ENCODE data around the gene SLC22A17.

Gene SLC22A17

GRCh38 chr14:23354990-23355389 lies 2.3 kb upstream of the SLC22A17 start:
- Histone ChIP-seq H3K79me2 (ENCODE audit: control insufficient read depth, low read length) (no peaks in the 10 kb centered on the region), H3K9me2 (replicated peaks; ENCODE audit: control insufficient read depth, low read length) (no peaks in the 10 kb centered on the region), H3K27me3 (ENCODE audit: control insufficient read depth, low read length) (no peaks in the 10 kb centered on the region), H3F3A (ENCODE audit: control insufficient read depth, insufficient read depth) (no peaks in the 10 kb centered on the region), H3K27ac (ENCODE audit: low read depth, low read length) (no peak overlapping the region), H3K9me3 (ENCODE audit: control insufficient read depth, insufficient read depth, low read length) (no peaks in the 10 kb centered on the region), H3K4me3 (ENCODE audit: low read length) (no peak overlapping the region), H3K4me1 (ENCODE audit: control insufficient read depth, low read length) (no peaks in the 10 kb centered on the region), H3K4me2 (ENCODE audit: low read length) (no peak overlapping the region), H4K20me1 (ENCODE audit: control insufficient read depth, insufficient read depth, low read depth, low read length) (no peaks in the 10 kb centered on the region), H3K36me3 (ENCODE audit: control insufficient read depth, low read length) (no peaks in the 10 kb centered on the region)
- TF ChIP-seq CTCF (IDR thresholded peaks at IDR 0.05; ENCODE audit: low read depth, low read length, poor library complexity, severe bottlenecking) (no peak), EZH2phosphoT487 (IDR thresholded peaks at IDR 0.05; ENCODE audit: borderline replicate concordance, low read length) (no peak)

- H3K27ac ChIP-seq (ENCODE audit: low read depth, low read length): no peak overlapping the region
- H4K20me1 ChIP-seq (ENCODE audit: control insufficient read depth, insufficient read depth, low read depth, low read length): no peaks in the 10 kb centered on the region
- no peaks in the 10 kb centered on the region for H3K9me3 ChIP-seq (ENCODE audit: control insufficient read depth, insufficient read depth, low read length)
- no peaks in the 10 kb centered on the region for H3K27me3 ChIP-seq (ENCODE audit: control insufficient read depth, low read length)
- H3K9me2 ChIP-seq (replicated peaks; ENCODE audit: control insufficient read depth, low read length): no peaks in the 10 kb centered on the region
- H3K79me2 ChIP-seq (ENCODE audit: control insufficient read depth, low read length): no peaks in the 10 kb centered on the region
- H3F3A ChIP-seq (ENCODE audit: control insufficient read depth, insufficient read depth): no peaks in the 10 kb centered on the region
- no peak overlapping the region for H3K4me3 ChIP-seq (ENCODE audit: low read length)
- no peaks in the 10 kb centered on the region for H3K4me1 ChIP-seq (ENCODE audit: control insufficient read depth, low read length)
- TF ChIP-seq CTCF (IDR thresholded peaks at IDR 0.05; ENCODE audit: low read depth, low read length, poor library complexity, severe bottlenecking): no peak
- TF ChIP-seq EZH2phosphoT487 (IDR thresholded peaks at IDR 0.05; ENCODE audit: borderline replicate concordance, low read length): no peak
- no peaks in the 10 kb centered on the region for H3K36me3 ChIP-seq (ENCODE audit: control insufficient read depth, low read length)
- no peak overlapping the region for H3K4me2 ChIP-seq (ENCODE audit: low read length)
Measured at GRCh38 chr14:23353433-23353780, 720 bp upstream of the SLC22A17 start.

GRCh38 chr14:23351681-23352505 lies 794 bp downstream of the SLC22A17 start:
- H3K36me3 ChIP-seq (ENCODE audit: control insufficient read depth, low read length): no peaks in the 10 kb centered on the region
- H3F3A ChIP-seq (ENCODE audit: control insufficient read depth, insufficient read depth): no peaks in the 10 kb centered on the region
- no peaks in the 10 kb centered on the region for H3K9me2 ChIP-seq (replicated peaks; ENCODE audit: control insufficient read depth, low read length)
- no peaks in the 10 kb centered on the region for H3K9me3 ChIP-seq (ENCODE audit: control insufficient read depth, insufficient read depth, low read length)
- no peak overlapping the region for H3K4me2 ChIP-seq (ENCODE audit: low read length)
- no peaks in the 10 kb centered on the region for H4K20me1 ChIP-seq (ENCODE audit: control insufficient read depth, insufficient read depth, low read depth, low read length)
- H3K4me1 ChIP-seq (ENCODE audit: control insufficient read depth, low read length): no peaks in the 10 kb centered on the region
- no peak overlapping the region for H3K4me3 ChIP-seq (ENCODE audit: low read length)
- no peaks in the 10 kb centered on the region for H3K27me3 ChIP-seq (ENCODE audit: control insufficient read depth, low read length)
- no peaks in the 10 kb centered on the region for H3K79me2 ChIP-seq (ENCODE audit: control insufficient read depth, low read length)
- no peak overlapping the region for H3K27ac ChIP-seq (ENCODE audit: low read depth, low read length)
- no peak for TF ChIP-seq CTCF (IDR thresholded peaks at IDR 0.05; ENCODE audit: low read depth, low read length, poor library complexity, severe bottlenecking)
- TF ChIP-seq EZH2phosphoT487 (IDR thresholded peaks at IDR 0.05; ENCODE audit: borderline replicate concordance, low read length): no peak
